Inflammatory macrophage (primary cell): Measurements from ENCODE around the gene PIEZO2.
A peak's percentile ranks its signal among the peaks of the same experiment; 100 is the strongest.
"Not testable (repeated sequence)": the region's sequence is repeated elsewhere in the genome, so short reads cannot be mapped to it uniquely, and the experiment has no call there.

Source experiments
- DNase-seq, 2 donors: peaks; one replicate each; pipeline ENCODE4 v3.0.0-alpha.2; 2020 to 2022

Gene PIEZO2

DNA sequence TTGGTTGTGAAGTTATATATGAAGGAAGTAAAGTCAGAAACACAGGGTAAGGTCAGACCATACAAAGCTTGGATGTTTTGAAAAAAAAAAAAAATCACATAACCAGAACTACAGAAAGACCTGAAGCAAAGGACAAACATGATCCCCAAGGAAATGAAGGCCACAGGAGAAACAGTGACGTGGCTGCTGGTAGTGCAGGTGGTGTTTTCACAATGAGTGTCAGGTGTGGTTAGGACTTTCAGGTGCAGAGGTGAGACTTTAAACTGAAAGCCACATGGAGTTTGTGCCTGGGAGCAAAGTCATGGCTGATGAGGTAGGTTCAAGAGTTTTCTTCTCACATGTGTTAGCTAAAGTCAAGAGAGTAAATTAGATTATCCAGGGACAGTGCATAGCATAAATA lies 270.7 kb downstream of the PIEZO2 start:
- no peak for DNase-seq

DNA sequence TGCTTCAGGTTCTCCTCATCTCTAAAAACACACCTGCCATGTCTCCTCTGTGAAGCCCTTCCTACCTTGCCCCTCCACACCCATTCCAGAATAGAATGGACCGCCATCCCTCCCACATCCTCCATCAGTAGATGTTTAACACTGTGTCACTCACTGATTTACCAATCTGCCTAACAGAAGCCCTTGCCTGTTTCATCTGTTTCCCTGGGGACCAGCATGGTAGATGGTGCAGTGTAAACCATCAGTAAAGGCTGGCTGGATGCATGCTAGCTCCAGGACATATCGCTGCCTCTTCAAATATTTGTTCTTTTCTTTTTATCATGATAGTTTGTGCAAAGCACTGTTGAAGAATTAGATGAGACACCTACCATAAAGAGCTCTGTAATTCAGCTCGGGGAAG lies 271.4 kb downstream of the PIEZO2 start:
- DNase-seq = no peak

DNA sequence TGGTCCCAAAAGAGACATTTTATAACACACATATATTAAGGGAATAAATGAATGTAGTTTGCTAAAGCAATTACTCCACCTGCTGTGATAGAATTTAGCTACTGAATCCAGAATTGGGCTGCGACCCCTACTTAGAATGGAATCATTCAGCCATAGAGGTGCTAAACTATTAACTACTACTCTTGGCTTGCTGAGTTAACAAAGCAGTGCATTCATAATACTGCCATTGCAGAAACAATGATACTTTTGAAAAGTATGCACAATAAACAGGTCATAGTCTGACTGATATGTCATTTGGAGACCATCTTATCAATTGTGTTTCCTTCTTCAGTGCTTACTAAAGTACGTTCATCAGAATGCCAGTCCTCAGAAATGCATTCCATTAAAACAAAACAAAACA lies 273.6 kb downstream of the PIEZO2 start:
- DNase-seq = no peak

DNA sequence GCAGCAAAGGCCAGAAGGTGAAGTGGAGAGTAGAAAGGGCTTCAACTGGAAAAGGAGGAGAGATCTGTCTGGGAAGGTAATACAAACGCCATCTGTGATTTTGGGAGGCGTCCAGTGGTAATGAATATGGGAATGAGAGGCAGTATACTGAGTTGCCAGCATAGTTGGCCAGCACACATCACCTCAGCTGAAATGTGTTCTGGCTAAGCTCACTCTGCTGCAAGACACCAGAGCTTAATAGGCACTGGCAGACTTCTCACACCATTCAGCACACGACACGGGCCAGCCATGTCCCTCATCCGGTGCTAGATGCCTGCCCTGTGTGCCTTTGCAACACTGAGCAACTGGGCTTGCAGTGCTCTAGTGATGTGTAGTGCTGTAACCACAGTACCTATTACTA lies 277.1 kb downstream of the PIEZO2 start:
- no peak for DNase-seq

DNA sequence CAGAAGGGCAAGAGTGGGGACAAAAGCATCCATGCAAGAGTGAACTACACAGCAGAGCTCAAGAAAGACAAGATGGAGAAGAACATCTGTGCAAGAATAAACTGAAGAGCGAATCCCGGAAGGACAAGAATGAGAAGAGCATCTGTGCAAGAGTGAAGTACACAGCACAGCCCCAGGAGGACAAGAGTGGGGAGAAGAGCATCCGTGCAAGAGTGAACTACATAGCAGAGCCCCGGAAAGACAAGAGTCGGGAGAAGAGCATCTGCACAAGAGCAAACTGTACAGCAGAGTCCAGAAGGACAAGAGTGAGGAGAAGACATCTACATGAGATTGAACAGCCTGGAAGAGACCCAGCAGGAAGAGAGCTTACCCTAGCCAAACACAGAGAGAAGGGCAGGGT lies 284.6 kb downstream of the PIEZO2 start:
- DNase-seq = no peak

DNA sequence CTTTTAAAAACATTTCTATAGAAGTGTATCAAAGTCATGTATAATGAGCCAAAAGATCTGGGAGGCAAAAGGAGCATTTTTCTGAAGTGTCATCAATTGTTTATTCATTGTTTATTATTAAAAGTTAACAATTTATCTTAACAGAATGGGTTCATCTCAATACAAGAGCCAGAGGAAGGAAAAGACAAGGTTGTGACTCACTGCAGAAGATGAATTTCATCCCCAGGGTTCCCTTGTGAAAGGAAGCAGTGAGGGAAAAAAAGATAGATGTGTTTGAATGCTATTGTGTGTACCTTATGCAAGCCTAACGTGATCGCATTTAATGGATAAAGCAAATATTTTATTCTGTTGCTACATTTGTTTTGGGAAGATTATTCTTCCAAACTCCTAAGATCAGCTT lies 286.3 kb downstream of the PIEZO2 start:
- no peak for DNase-seq

DNA sequence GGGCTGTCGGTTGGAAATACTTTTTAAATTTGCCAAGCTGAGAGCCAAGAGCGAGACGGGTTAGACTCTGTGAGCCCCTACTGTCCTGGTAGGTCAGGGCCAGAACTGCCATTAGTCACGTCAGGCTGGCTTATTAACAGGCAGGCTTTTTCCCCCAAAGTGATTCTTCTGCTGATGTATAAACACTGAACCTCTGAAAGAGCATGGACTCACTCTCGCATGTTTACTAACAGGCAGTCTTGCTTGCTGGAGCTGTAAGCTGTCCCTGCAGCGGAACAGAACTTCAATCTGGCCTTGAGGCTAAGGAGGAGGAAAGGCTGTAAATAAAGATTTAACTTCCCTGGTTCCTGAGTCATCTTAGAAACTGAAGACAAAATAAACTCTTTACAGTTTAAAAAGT lies 288.4 kb downstream of the PIEZO2 start:
- no peak for DNase-seq

DNA sequence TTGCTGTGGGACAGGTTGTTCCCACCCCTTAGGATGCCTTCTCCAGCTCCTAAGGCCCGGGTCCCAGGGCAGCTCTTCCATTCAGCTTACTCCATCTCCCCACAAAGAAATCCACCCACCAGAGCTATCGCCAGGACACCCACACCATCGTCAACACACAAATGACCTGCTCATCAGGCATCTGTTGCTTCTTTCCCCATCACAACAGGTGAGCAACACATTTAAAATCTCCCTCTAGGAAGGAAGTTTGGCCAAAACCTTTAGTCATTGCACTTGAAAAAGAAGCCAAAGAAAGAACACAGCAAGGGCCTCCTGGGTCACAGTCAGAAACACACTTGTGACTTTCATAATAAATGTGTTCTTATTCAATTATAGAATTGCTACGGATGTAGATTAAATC lies 289.0 kb downstream of the PIEZO2 start:
- no peak for DNase-seq

DNA sequence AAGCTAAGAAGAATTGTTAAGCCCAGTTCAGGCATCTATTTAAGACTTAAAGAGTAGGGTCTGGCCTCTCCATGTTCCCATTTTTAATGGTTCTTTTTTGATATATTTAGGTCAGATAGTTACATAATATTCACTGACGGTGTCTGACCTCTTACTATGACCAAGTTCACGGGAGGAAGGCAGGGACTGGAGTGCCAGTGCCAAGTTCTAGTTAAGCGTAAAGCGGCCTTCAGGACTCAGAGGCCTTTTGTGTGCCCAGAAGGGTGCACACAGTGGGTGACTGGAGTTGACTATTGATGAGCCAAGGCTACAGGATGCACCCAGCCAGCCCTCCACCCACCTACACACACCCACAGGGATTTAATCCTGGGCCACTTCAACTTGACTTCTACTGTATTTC lies 290.9 kb downstream of the PIEZO2 start:
- no peak for DNase-seq

DNA sequence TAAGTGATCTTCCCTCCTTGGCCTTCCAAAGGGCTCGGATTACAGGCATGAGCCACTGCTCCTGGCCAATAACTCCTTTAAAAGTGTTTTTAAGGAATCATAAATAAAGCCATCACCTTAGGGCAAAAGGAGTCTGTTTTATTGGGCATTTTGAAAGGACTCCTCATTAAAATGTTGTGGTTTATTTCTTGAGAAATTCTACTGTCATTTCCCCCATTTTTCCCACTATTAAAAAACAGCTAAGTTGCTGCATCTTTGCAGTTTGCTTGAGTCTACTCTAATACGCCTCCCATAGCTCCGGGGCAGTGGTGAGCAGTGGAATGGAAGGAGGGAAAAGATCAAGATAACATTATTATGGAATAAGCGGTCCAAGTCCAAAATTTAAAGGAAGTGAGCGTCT lies 293.2 kb downstream of the PIEZO2 start:
- DNase-seq = no peak

DNA sequence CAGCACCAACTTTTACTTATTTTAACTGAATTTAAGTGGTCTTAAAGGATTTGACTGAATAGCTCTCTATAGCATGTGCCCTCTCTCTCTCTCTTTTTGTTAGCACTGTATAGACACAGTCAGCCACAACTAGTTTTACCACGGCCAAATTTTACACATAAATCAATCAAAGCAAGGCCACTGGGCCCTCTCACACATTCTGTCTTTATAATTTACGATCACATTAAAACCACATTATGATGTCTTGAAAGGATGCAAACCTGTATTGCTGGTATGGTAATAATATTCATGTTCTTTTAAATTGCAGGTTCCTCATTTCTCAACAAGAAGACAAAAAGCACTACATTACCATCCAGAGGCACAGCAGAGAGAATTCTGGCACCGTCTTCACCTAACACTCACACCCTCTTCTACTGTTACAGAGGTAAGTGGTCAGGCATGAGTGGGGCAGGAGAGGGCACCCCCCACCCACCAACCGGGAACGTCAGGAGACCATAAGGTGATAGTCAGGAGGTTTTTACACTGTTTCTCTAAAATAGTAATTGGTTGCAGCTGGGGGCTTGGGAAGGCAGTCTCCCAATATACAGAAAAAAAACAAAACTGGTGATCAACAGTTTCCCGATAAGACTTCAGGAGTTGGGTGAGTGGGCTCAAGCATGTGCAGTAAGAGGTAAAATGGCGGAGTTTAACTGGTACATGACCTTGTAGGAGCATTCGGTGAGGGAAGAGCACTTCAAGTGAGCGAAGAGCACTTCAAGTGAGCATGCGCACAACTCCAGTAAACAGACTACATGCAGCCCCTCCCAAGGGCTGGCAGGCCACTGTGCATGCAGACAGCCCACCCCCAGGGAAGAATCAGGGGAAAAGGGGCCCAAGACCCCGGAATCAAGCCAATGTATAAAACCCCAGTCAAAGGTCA lies 296.7 kb downstream of the PIEZO2 start:
- no peak for DNase-seq

DNA sequence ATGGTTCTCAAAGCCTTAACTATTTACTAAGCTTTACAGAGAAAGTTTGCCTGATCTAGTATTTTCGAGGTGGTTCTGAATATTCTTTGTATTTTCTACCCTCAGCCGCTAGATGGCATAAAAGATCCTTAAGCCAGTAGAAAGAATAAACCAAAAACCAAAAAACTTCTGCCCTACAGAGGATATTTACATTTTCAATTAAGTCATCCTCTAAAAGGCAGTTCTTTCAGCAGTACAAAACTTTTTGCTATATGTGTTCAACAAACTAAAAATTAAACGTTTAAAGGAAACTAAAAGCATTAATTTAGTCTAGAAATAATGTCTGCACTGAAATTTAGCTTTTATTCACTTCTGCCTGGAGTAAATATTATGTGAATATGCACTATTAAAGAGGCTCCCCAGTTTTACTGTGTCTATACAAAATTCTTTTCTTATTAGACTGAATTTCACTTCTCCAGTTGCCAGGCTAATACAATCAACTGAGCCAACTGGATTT lies 297.5 kb downstream of the PIEZO2 start:
- peak; percentile 30 to 58 for DNase-seq

DNA sequence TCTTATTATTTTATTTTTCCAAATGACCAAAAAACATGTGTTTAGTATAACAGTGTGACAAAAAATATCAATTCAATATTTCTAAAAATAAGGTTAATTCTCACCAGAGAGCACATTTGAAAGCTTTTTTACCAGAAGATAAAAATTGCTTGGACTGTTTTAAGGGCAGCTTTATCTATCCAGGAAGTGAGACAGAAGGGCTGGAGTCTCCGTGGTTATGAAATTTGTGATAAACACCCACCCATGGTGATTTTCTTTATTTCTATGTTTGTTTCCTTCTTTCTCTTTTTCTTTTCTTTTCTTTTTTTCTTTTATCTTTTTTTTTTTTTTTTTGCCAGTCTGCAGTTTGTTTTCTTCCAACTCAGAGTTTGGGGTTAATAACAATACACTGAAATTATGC lies 298.5 kb downstream of the PIEZO2 start:
- no peak for DNase-seq

DNA sequence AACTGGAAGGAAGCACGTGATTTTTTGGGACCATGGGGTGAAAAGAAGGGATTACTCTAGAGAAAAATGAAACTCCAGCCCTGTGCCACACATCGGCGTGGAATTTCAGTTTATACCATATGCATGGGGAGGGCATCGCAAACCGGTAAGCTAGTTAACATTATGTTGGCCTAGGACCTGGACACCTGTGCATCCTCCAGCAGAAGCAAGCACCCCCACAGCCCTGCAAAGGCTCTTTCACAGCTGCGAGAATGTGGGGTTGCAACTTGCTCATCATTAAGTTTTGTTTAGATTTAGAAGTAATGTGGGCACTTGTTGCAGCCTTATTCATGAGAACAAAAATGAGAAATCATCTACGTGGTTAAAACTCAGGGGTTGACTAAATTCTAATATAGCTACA lies 299.2 kb downstream of the PIEZO2 start:
- DNase-seq = no peak

DNA sequence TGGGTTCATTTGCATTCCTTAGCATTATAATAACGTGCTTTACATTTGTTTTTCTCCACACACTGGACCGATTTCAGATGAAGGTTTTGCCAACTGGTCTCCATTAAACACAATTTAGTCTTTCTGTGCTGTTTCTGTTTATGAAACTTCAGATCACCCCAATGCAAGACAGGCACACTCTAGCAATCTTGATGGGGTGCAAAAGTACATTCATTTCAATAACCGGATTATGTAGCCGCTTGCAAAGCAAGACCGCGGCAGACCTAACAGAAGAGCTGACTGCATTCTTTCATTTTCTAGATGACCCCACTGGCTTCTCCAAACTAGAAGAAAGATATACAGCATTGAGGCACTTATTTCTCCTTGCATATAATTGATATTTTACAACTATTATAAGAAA lies 301.5 kb downstream of the PIEZO2 start:
- no peak for DNase-seq

DNA sequence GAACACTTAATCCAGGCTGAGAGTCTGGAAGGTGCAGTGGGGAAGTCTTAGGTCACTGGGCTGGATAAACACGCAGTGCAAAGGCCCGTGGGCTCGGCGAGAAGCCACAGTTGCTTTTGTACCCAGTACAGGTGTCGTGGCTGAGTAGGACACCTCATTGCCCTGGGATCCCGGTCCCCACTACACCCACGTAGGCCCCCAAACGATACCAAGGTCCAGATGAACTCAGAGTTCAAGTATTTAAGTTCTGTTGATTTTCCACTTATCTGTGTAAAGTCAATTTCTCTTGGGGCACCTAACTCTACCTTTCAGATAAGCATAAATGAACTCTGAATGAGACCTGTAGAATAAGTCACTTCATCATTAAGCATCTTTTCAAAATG lies 302.0 kb downstream of the PIEZO2 start:
- DNase-seq = no peak

DNA sequence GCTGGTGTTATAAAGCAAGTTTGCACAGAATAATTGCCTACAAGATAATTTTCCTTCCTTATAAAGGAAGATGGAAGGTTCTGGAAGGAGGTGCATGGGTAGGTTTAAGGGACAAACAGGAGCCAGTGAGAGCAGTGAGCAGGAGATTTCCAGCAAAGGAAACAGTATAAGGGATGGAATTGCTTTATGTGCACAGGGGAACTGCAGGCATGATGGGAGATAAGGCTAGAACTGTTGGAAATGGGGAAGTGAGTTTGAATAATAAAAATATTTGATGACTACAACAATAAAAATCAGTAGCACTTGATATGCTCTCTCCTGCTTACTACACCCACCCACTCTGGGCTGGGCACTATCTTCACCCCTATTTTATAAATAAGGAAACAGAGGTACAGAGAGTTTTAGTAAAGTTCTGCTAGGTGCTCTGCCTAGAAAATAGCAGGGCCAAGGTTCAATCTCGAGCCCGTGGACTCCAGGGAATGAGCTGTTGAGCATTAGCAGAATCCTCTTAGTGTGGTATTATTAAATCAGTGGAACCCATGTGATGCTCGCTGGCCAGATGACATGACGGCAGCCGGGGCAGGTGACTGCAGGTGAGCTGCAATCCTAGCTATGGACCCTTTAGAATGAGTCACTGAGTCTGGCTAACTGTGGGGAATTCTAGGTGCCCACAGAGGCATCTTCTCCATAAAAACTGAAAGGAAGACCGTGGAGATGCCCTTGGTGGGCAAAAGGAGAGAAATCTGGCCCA lies 302.5 kb downstream of the PIEZO2 start:
- DNase-seq = no peak

DNA sequence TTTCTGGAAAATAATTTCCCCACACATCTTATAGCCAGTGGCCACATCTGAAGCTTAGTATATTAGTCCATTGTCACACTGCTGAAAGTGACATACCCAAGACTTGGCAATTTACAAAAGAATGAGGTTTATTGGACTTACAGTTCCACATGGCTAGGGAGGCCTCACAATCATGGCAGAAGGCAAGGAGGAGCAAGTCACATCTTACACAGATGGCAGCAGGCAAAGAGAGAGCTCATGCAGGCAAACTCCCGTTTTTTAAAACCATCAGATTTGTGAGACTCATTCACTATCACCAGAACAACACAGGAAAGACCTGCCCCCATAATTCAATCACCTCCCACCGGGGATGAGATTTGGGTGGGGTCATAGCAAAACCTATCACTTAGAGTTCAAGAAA lies 303.3 kb downstream of the PIEZO2 start:
- DNase-seq = not testable (repeated sequence)

DNA sequence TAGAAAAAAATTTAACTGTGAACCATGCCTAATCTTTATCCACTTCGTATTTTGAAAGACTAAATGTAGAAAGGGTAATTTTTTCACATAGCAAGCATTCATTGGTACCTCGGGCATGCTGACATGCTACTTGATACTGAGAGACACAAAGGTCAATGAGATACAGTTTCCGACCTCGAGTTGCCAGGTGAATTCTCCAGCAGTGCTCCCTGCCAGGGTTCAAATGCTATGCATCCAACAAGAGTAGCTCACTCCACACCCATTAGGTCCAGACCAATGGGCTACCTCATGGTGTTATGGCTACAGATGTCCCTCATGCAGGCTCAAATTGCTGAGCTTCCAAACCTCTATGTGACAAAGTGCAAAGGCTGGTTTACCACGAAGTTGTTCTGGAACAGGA lies 305.8 kb downstream of the PIEZO2 start:
- DNase-seq = no peak

DNA sequence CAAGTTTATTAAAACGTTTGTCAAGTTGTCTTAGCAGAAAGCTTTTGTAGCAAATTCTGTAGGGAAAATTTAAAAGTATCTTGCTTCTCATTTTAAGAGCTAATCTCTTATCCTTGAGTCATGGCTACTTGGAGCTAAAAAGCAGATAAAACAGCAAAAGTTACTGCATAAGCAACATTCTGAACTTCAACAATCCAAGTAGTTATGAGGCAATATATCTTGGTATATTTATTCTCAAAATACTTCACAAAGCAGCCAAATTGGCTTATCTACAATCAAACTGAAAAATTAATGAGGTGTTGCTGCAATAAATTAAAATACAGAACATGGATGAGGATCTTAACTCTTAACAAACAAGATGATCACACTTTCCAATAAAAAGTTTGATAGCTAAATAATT lies 306.5 kb downstream of the PIEZO2 start:
- no peak for DNase-seq

DNA sequence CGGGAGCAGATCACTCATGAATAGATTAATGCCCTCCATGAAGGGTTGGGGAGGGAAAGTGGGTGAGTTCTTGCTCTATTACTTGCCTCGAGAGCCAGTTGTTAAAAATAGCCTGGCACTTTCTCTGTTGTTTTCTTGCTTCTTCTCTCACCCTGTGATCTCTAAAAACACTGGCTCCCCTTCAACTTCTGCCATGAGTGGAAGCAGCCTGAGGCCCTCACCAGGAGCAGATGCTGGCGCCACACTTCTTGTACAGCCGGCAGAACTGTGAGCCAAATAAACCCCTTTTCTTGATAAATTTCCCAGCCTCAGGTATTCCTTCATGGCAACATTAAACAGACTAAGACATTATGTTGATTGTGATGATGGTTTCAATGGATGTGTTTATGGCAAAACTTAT lies 307.0 kb downstream of the PIEZO2 start:
- no peak for DNase-seq

DNA sequence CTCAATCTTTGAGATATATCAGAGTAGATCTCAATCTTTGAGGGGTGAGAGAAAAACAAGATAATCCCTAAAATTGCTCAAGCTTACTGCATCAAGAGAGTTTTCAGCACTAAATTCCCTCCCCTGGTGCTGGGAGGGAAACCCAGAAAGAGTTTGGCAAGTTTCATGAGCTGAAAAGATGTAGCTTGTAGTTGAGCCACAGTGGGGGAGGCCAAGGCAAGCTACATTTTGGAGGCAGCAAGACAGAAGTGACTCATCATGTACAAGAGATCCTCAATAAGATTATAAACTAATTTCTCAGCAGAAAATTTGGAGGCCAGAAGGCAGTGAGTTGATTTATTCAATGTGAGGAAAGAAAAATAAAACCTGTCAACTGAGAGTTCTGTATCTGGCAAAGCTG lies 308.2 kb downstream of the PIEZO2 start:
- no peak for DNase-seq

DNA sequence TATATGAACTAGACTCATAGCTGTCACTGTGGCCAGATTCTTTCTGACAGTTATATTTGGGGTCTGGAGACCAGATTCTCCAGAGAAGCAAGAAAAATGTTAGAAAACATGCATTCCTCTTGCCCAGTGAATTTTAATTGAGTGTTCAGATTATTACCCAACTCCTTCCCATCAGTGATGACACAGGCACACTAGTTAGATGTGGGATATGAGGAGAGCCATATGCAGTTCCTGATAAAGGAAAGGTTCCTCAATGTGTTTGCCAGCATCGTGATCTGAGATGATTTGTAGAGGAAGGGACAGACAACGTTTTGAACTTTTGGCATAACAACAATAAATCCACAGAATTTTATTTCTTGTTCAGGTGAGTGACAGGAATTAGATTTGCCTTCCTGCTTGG lies 308.6 kb downstream of the PIEZO2 start:
- no peak for DNase-seq

DNA sequence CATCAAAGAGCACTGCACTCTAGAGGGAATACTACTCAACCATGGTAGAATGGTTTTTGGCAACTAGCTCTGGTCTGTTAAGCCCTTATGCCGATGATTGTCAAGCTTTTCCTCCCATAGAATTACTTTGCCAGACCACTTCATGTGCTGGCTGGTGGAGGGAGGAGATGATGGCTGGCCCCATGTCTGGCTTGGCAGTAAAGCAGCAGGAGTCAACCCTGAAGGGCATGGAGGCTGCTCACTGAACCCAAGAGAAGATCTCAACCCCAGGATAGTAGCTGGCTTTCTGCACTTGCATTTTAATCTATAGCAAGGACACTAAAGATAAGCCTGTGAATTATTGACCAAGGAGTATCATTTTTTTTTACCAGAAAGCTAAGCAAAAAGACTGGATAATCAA lies 309.9 kb downstream of the PIEZO2 start:
- DNase-seq = no peak
